GM19372 (cell line): ENCODE data around the gene CRTAP.
"Not testable (repeated sequence)": the region's sequence is repeated elsewhere in the genome, so short reads cannot be mapped to it uniquely, and the experiment has no call there.

Source experiments
- ATAC-seq: cut with Tn5 transposase; IDR thresholded peaks from one replicate; pipeline ENCODE4 v1.9.1; 2021; ENCODE audit warnings: mild to moderate bottlenecking, low read depth, moderate library complexity; ENCODE audit not compliant: unreplicated experiment

CRTAP gene

DNA sequence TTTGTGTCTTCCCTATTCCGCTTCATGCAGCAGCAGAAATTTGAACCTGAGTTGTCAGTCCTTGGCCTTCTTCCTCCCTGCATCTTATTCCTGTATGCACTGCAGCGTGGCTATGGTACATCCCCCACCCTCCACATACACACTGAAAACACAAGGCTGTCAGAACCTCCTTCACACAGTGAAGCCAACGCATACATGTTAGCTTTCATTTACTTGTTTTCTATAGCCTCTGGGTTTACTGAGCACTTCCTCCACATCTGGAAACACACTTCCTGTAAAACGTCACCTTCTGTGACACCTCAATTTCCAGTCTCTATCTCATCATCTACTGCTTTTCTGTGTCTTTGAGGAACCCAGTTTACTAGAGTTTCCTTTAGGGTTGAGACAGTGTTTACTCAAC, 57.8 kb downstream of the CRTAP start:
- ATAC-seq, result no peak

DNA sequence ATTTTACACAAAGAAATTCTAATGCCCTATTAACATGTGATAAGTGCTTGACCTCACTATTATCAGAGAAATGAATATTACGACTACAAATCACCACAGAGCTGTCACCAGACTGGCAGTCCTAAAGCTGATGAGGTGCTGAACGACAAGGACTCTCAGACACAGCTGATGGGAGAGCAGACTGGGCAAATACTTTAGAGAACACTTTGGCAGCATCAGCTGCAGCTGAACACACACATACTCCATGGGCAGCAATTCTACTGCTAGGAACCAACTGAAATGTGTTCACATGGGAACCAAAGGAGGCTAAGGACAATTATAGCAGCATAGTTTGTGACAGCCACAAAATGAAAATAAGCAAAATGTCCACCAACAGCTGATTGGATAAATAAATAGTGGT, 59.3 kb downstream of the CRTAP start:
- no peak for ATAC-seq

DNA sequence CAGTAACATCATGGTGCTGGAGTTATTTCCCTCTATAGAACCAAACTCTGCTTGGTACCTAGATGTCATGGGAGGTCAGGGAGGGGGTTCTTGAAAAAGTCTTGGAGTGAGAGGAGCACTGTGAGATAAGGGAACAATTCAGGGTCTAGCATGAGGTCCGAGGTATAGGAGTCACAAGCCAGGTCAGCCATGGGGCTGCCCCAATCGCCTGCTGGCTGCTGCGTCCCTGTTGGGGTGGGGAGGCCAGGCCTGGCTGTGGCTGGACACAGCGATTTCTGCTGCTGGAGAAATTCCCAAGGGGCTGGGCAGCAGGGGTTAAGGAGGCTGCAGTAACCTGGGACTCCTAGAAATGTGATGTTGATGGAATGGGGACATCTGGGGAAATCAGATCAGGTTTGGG, 59.9 kb downstream of the CRTAP start:
- ATAC-seq, result no peak

DNA sequence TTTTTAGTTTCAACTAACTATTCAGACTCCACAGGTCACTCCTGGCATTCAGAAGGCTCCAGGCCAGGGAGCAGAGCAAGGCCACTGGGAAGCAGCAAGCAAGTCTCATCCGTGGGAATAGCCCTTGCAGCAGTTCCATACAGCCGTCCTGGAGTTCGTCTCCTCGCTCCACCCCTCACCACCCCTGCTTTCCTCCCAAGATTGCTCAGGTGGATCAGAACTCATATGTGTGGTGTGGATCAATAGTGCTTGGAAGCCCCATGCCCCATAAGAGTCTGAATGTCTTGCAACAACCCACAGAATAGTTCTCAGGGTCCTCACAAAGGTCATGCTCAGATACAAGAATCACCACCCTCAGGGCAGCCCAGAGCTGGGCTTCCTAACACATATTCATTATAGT, 60.3 kb downstream of the CRTAP start:
- no peak for ATAC-seq

DNA sequence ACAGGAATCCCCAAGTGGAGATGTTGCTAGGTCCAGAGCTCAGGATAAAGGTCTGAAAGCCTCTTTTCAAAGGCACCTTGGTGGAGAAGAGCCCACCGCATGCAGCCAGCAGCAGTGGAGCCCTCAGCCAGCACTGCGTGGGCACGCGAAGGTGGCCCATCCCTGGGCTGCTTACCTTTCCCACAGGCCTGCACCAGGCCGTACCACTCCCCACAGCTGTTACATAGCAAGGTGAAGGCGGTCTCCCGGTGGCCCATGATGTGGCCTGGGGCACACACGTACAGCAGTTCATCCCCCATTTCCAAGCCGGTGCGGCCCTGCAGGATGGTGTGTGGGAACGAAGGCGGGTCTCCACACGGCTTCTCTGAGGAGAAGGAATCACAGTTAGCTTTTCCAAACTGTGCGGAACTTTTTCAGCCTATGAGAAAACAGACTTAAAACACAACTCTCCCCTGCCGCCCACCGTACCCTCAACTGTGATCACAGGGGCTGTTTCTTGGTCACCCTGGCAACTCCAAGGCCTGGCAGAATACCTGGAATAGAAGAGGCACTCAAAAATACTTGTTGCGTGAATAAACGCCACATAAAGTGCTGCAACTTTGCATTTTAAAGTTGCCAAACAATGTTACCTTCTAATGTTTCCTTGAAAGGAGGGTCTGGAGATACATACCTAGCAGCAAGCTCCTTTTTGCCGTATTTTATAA, 61.0 kb downstream of the CRTAP start:
- ATAC-seq, result no peak

DNA sequence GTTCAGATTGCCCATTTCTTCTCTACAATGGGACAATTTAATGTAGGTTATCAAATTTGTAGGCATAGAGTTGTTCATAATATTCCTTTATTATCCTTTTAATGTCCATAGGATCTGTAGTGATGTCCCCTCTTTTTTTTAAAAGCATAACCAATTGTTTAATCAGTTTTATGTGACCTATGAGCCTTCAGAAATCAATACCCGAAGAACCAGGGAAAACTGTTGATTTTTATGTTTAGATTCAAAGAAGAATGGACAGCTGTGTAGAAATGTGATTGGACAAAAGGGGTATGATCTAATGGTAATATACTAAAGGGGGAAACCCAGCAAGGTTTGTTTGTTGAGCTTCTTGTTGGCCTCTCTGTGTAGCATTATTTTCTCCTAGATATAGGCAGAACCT, 65.3 kb downstream of the CRTAP start:
- ATAC-seq, result no peak

DNA sequence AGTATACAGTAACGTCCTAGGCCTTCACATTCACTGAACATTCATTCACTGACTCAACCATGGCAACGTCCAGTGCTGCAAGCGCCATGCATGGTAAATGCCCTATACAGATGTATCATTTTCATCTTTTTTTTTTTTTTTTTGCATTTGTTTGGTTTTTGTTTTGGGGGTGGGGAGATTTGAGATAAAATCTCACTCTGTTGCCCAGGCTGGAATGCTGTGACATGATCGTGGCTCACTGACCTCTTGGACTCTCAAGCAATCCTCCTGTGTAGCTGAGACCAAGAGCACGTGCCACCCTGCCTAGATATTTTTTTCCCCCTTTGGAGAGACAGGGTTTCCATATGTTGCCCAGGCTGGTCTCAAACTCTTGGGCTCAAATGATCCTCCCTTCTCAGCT, 67.4 kb downstream of the CRTAP start:
- ATAC-seq, result no peak

DNA sequence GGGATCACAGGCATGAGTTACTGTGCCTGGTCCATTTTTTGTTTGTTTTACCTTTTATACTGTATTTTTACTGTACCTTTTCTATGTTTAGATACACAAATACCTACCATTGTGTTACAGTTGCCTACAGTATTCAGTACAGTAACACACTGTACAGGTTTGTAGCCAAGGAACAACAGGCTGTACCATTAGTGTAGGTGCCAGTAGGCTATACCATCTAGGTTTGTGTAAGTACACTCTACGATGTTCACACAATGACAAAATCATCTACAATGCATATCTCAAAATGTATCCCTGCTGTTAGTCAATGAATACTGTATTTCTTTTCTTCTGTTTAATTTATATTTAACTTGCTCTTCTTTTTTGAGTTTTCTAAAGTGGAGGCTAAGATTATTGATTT, 67.8 kb downstream of the CRTAP start:
- not testable (repeated sequence) for ATAC-seq

DNA sequence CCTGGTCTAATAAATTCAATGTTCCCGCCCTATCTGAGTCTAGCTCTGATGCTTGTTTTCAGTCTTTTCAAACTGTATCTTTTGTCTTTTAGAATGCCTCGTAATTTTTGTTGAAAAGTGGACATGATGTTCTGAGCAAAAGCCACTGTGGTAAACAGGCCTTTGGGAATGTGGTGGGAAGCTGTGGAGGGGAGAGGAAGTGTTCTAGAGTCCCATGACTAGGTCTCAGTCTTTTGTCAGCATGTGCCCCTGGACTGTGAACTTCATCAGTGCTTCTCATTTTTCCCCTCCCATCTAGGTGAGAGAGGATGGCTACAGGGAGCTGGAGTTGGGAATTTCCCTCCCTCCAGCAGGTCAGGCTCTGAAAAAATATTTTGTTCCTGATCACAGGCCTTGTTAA, 71.0 kb downstream of the CRTAP start:
- no peak for ATAC-seq

DNA sequence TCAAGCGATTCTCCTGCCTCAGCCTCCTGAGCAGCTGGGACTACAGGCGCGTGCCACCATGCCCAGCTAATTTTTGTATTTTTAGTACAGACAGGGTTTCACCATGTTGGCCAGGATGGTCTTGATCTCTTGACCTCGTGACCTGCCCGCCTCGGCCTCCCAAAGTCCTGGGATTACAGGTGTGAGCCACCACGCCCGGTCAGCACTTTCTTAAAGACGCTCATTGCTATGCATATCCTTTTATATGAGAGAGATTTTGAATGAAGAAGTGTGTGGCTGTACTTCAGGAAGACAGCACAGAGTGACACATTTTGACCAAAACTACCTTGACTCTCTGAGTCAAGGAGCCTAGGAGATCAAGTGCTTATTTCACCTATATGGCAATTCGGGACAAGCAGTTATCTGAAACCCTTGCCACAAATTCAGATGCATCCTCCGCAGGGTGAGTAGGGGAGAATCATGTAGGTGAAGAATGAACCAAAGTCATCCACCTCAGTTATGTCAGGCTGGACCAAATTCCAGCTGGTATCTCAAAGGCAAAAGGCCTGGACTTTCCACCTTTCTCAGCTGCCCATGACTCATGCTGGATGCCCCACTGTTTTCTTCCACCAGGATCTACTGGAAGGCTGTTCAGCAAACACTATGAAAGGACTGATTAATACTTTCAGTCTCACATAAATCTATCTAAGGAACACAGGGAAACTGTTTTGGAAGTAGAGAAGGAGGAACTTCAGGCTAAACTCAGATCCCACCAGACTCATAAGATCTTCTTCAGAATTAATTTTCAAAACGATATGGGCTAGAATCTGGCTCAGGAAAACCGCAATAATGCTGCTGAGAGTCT, 72.9 kb downstream of the CRTAP start:
- no peak for ATAC-seq

DNA sequence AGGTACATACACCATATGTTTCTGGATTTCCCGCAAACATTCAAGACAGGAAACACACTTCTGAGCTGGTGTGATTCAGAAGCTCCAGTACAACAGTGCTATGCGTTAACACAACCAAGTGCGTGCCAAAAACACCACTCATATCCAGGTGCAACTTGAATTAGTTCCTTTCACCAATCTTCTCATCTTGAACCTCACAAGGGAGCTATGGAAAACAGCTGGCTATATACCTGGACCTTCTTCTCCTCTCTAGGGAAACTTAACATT, 73.5 kb downstream of the CRTAP start:
- ATAC-seq, result no peak

DNA sequence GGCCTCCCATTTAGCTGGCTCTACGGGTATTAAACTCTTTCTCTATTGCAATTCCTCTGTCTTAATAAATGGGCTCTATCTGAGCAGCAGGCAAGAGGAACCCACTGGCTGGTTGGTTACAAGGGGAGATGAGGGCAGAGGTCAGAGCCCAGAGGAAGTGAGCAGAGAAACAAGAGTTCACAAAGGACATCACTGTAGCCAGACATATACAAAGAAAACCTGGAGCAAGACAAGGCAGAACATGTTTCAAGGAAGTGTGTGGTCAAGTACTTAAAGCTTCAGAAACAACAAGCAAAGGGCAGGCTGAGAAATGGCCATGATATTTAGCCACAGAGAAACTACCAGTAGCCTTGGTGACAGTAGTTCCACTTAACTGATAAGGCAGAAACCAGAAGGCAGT, 80.5 kb downstream of the CRTAP start:
- no peak for ATAC-seq

DNA sequence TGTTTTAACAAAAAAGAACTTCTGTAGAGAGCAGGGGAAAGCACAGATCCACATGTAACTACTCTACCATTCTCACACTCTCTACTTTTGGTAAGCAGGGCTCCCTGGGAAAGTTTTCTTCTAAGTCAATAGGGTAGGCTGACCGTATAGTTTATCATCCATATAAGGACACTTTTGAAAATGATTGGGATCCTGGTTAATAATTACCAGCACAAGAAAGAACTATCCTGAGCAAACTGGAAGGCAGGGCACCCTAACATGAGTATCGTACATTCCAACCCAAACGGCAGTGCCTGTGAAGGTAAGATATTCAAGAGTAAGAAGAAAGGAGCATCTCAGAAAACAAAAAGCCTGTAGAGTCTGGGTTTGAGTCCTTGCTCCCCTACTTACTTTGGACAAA, 82.7 kb downstream of the CRTAP start:
- no peak for ATAC-seq
